Astrocyte of the spinal cord (primary cell): Measurements from ENCODE around the gene AUTS2.

ENCODE experiments used
- DNase-seq: peaks from one replicate; pipeline ENCODE4 v3.0.0; 2011; ENCODE audit warnings: low read depth, low spot score
- H3K4me3 ChIP-seq: 2 replicates; pipeline ENCODE4 v1.5.1; 2011; ENCODE audit warnings: low read depth, mild to moderate bottlenecking, low read length, moderate library complexity
- in situ Hi-C: cut with HindIII; loops from 2 replicates; pipeline ENCODE4 v1.10.0; 2017; ENCODE audit warnings: low sequenced_read_pairs
- TF ChIP-seq, protein P1 (sequence below): IDR thresholded peaks from 2 replicates; pipeline ENCODE4 v1.5.1; 2012; ENCODE audit warnings: low read depth, mild to moderate bottlenecking, low read length, inconsistent platforms

AUTS2 gene

GRCh38 chr7:70787771-70788170 lies 1189.5 kb downstream of the AUTS2 start:
- no peak overlapping the region for H3K4me3 ChIP-seq
- in situ Hi-C loops = no loop called here
- no peak for DNase-seq
- TF ChIP-seq, protein P1, sequence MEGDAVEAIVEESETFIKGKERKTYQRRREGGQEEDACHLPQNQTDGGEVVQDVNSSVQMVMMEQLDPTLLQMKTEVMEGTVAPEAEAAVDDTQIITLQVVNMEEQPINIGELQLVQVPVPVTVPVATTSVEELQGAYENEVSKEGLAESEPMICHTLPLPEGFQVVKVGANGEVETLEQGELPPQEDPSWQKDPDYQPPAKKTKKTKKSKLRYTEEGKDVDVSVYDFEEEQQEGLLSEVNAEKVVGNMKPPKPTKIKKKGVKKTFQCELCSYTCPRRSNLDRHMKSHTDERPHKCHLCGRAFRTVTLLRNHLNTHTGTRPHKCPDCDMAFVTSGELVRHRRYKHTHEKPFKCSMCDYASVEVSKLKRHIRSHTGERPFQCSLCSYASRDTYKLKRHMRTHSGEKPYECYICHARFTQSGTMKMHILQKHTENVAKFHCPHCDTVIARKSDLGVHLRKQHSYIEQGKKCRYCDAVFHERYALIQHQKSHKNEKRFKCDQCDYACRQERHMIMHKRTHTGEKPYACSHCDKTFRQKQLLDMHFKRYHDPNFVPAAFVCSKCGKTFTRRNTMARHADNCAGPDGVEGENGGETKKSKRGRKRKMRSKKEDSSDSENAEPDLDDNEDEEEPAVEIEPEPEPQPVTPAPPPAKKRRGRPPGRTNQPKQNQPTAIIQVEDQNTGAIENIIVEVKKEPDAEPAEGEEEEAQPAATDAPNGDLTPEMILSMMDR = no peak

GRCh38 chr7:70788276-70788675 lies 1190.0 kb downstream of the AUTS2 start:
- TF ChIP-seq, protein P1 = no peak
- H3K4me3 ChIP-seq = no peak overlapping the region
- DNase-seq = no peak
- in situ Hi-C loops = no loop called here

DNA sequence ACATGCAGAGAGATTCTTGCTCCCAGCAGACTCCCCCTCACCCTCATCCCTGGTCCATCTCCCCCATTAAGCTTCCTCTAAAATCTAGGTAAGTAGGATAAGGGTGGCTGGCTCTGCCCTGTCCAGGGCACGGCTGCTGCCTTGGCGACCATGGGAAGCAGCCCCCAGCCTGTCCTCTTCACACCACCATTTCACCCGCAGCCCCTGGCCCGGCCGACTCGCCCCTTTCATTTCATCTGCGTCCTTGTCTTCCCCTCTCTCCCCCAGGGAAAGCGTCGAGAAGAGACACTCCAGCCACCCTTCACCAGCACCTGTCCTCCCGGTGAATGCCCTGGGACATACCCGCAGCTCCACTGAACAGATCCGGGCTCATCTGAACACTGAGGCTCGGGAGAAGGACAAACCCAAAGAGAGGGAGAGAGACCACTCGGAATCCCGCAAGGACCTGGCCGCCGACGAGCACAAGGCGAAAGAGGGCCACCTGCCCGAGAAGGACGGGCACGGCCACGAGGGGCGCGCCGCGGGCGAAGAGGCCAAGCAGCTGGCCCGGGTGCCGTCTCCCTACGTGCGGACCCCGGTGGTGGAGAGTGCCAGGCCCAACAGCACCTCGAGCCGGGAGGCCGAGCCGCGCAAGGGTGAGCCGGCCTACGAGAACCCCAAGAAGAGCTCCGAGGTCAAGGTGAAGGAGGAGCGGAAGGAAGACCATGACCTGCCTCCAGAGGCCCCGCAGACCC lies 1191.4 kb downstream of the AUTS2 start:
- in situ Hi-C loops = no loop called here
- H3K4me3 ChIP-seq = no peak overlapping the region
- TF ChIP-seq, protein P1 = no peak
- no peak for DNase-seq

- TF ChIP-seq, protein P1 = no peak
- in situ Hi-C loops = no loop called here
- DNase-seq = no peak
- H3K4me3 ChIP-seq = no peak overlapping the region
Measured at GRCh38 chr7:70790215-70791073, 1192.2 kb downstream of the AUTS2 start.

GRCh38 chr7:70791341-70791740 lies 1193.1 kb downstream of the AUTS2 start:
- in situ Hi-C loops = no loop called here
- no peak overlapping the region for H3K4me3 ChIP-seq
- TF ChIP-seq, protein P1 = no peak
- DNase-seq = no peak

- no peak overlapping the region for H3K4me3 ChIP-seq
- in situ Hi-C loops = no loop called here
- no peak for DNase-seq
- TF ChIP-seq, protein P1 = no peak
Measured at GRCh38 chr7:70793060-70793459, 1194.8 kb downstream of the AUTS2 start.
